ENCODE results near the gene ULK4. TPM values are rescaled to one million over a fixed set of nuclear protein-coding genes. Genes with fewer than 3 reads are reported as not detected.

ULK4 gene
- total RNA-seq, 2 donors from 2014 or later = 11.1 to 17.9 TPM

DNA sequence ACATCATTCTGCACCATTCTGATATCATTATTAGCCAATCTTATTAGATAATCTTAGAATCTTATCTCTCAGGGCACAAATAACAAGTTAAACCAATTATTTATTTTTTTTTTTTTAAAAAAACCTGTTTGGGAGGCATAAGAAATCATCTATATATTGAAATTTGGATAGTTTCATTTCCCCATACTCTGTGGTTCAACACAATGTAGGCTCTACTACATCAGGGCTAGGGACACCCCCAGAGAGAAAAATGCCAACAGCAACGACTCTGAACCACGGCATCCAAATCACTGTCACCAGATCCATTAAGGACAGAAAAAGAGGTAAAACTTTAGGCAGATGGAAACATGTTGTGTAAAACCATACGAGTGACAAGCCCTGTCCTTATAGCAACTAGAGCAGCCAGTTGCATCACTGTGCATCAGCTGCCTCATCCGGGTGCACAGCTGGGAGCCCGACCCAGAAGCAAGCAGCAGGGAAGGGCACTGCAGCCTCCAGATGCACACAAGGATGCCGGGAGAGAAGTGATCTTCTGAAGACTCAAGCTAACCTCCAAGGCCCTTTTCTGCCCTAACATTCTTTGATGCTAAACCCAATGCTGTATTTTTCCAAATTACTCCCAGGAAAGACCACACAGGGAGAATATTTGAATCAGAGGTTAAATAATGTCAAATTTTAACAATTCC, 381.5 kb downstream of the ULK4 start:
- Histone ChIP-seq H3K4me3 (ENCODE audit: low read length) (no peak overlapping the region), H3K9ac (ENCODE audit: extremely low read depth, low read length, poor library complexity, severe bottlenecking) (no peak overlapping the region), H3K4me1 (ENCODE audit: control insufficient read depth, insufficient read depth, low read length) (no peaks in the 10 kb centered on the region), H3K36me3 (ENCODE audit: control insufficient read depth, insufficient read depth, low read length) (no peaks in the 10 kb centered on the region), H3K27ac (ENCODE audit: low read depth, low read length) (no peak overlapping the region), H3K27me3 (ENCODE audit: control insufficient read depth, insufficient read depth, low read length, poor library complexity, severe bottlenecking) (no peaks in the 10 kb centered on the region), H3K9me3 (ENCODE audit: control insufficient read depth, low read length) (no peaks in the 10 kb centered on the region)
- no peak for DNase-seq
- Mint-ChIP-seq H3K27ac (no peak overlapping the region), H3K36me3 (ENCODE audit: low read depth) (no peaks in the 10 kb centered on the region), H3K9me3 (no peaks in the 10 kb centered on the region), H3K4me3 (no peak overlapping the region), H3K4me1 (no peaks in the 10 kb centered on the region), H3K27me3 (ENCODE audit: insufficient read depth) (no peaks in the 10 kb centered on the region)
- 90 to 92% methylated on average over 6 of the region's 6 CpGs for WGBS, 2 experiments (ENCODE audit: insufficient coverage in 1 of 2, insufficient read length in 1 of 2)
- TF ChIP-seq, protein P1, sequence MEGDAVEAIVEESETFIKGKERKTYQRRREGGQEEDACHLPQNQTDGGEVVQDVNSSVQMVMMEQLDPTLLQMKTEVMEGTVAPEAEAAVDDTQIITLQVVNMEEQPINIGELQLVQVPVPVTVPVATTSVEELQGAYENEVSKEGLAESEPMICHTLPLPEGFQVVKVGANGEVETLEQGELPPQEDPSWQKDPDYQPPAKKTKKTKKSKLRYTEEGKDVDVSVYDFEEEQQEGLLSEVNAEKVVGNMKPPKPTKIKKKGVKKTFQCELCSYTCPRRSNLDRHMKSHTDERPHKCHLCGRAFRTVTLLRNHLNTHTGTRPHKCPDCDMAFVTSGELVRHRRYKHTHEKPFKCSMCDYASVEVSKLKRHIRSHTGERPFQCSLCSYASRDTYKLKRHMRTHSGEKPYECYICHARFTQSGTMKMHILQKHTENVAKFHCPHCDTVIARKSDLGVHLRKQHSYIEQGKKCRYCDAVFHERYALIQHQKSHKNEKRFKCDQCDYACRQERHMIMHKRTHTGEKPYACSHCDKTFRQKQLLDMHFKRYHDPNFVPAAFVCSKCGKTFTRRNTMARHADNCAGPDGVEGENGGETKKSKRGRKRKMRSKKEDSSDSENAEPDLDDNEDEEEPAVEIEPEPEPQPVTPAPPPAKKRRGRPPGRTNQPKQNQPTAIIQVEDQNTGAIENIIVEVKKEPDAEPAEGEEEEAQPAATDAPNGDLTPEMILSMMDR (conservative IDR thresholded peaks at IDR 0.05) = no peak

DNA sequence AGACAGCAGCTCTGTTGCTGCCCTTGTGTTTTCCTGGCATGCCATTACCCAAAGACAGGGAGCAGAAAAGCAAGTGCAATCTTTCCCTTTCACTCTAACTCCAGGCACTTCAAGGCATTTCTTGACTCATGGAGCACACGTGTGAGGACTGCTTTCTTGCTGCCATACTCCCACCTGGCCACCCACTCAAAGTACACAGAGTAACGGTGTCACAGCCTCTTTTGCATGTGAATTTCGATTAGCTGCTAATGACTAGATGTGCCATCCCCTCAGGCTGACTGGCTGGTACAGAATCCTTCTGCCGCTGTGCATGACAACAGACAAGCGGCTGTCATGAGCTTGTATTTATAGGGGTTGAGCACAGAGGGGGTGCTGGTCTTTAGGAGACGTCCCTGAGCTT, 382.0 kb downstream of the ULK4 start:
- Mint-ChIP-seq H3K9me3 (no peaks in the 10 kb centered on the region), H3K27me3 (ENCODE audit: insufficient read depth) (no peaks in the 10 kb centered on the region), H3K36me3 (ENCODE audit: low read depth) (no peaks in the 10 kb centered on the region), H3K4me3 (no peak overlapping the region), H3K4me1 (no peaks in the 10 kb centered on the region), H3K27ac (no peak overlapping the region)
- Histone ChIP-seq H3K9me3 (ENCODE audit: control insufficient read depth, low read length) (no peaks in the 10 kb centered on the region), H3K27me3 (ENCODE audit: control insufficient read depth, insufficient read depth, low read length, poor library complexity, severe bottlenecking) (no peaks in the 10 kb centered on the region), H3K36me3 (ENCODE audit: control insufficient read depth, insufficient read depth, low read length) (no peaks in the 10 kb centered on the region), H3K27ac (ENCODE audit: low read depth, low read length) (no peak overlapping the region), H3K4me3 (ENCODE audit: low read length) (no peak overlapping the region), H3K4me1 (ENCODE audit: control insufficient read depth, insufficient read depth, low read length) (no peaks in the 10 kb centered on the region), H3K9ac (ENCODE audit: extremely low read depth, low read length, poor library complexity, severe bottlenecking) (no peak overlapping the region)
- WGBS, 2 experiments (ENCODE audit: insufficient coverage in 1 of 2, insufficient read length in 1 of 2) = 83 to 96% methylated on average over 4 to 6 of the region's 6 CpGs
- TF ChIP-seq, protein P1 (conservative IDR thresholded peaks at IDR 0.05) = no peak
- no peak for DNase-seq

DNA sequence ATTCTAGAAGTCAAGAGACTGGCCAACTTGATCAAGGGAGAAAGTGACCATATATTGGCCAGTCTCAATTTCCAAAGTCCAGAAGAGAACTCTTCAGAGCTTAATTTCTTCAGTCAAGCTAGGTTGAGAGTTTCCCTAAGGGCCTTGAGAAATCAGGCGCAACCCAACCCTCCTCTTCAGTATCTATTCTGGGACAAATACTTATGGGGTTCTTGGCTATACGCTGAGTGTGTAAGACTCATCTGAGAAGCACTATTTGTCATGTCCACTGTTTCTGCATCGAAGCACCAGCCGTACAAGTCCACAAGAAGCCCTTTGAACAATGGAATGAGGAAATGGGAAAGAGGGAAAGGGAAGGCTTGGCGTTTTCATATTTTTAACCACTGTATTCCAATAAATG, 383.1 kb downstream of the ULK4 start:
- WGBS, 2 experiments (ENCODE audit: insufficient coverage in 1 of 2, insufficient read length in 1 of 2) = 93 to 100% methylated on average over 1 to 4 of the region's 5 CpGs
- Histone ChIP-seq H3K27me3 (ENCODE audit: control insufficient read depth, insufficient read depth, low read length, poor library complexity, severe bottlenecking) (no peaks in the 10 kb centered on the region), H3K9me3 (ENCODE audit: control insufficient read depth, low read length) (no peaks in the 10 kb centered on the region), H3K4me3 (ENCODE audit: low read length) (no peak overlapping the region), H3K27ac (ENCODE audit: low read depth, low read length) (no peak overlapping the region), H3K4me1 (ENCODE audit: control insufficient read depth, insufficient read depth, low read length) (no peaks in the 10 kb centered on the region), H3K9ac (ENCODE audit: extremely low read depth, low read length, poor library complexity, severe bottlenecking) (no peak overlapping the region), H3K36me3 (ENCODE audit: control insufficient read depth, insufficient read depth, low read length) (no peaks in the 10 kb centered on the region)
- Mint-ChIP-seq H3K36me3 (ENCODE audit: low read depth) (no peaks in the 10 kb centered on the region), H3K27ac (no peak overlapping the region), H3K4me3 (no peak overlapping the region), H3K27me3 (ENCODE audit: insufficient read depth) (no peaks in the 10 kb centered on the region), H3K9me3 (no peaks in the 10 kb centered on the region), H3K4me1 (no peaks in the 10 kb centered on the region)
- TF ChIP-seq, protein P1 (conservative IDR thresholded peaks at IDR 0.05) = no peak
- no peak for DNase-seq

Data from endodermal cell (in vitro differentiated cells).